ENCODE data around the gene DGCR8. TPM values are rescaled to one million over a fixed set of nuclear protein-coding genes. Genes with fewer than 3 reads are reported as not detected.
A peak's percentile ranks its signal among the peaks of the same experiment; 100 is the strongest.
"Not testable (repeated sequence)": the region's sequence is repeated elsewhere in the genome, so short reads cannot be mapped to it uniquely, and the experiment has no call there.

DGCR8 gene
- total RNA-seq, 1 donor from 2014 or later: 36.6 TPM

DNA sequence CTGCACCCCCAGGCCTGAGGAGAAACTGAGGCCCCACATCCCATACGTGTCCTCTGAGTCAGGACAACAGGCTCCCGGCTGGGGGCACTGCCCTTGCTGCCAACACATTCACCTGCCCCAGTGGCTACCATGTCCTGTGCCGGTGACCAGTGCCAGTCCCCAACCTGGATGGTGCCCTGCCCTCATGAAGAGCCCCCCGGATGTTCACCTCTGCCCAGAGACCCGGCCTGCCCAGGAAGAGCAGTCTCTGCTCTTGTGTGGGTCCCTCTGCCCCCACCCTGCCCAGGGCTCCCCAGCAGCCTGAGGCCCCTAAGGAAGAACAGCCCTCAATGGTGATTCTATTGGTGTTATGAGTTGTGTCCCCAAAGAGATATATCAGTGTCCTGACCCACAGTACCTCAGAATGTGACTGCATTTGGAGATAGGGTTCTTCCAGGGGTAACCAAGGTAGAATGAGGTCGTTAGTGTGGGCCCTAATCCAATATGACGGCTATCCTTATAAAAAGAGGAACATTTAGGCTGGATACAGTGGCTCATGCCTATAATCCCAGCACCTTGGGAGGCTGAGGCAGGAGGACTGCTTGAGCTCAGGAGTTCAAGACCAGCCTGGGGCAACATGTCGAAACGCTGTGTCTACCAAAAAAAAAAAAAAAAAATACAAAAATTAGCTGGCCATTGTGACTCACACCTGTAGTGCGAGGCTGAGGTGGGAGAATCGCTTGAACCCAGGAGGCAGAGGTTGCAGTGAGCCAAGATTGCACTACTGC lies 13.2 kb upstream of the DGCR8 start:
- no peak for DNase-seq (ENCODE audit: low read depth)

DNA sequence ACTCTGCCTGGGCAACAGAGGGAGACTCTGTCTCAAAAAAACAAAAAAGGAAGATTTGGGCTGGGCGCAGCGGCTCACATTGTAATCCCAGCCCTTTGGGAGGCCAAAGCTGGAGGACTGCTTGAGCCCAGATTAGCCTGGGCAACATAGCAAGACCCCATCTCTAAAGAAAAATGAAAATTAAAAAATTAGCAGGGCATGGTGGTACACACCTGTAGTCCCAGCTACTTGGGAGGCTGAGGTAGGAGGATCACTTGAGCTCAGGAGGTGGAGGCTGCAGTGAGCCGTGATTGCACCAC lies 12.7 kb upstream of the DGCR8 start:
- DNase-seq (ENCODE audit: low read depth): not testable (repeated sequence)

- no peak for DNase-seq (ENCODE audit: low read depth)
These were observed 11.4 kb upstream of the DGCR8 start for GRCh38 chr22:20068640-20069039.

DNA sequence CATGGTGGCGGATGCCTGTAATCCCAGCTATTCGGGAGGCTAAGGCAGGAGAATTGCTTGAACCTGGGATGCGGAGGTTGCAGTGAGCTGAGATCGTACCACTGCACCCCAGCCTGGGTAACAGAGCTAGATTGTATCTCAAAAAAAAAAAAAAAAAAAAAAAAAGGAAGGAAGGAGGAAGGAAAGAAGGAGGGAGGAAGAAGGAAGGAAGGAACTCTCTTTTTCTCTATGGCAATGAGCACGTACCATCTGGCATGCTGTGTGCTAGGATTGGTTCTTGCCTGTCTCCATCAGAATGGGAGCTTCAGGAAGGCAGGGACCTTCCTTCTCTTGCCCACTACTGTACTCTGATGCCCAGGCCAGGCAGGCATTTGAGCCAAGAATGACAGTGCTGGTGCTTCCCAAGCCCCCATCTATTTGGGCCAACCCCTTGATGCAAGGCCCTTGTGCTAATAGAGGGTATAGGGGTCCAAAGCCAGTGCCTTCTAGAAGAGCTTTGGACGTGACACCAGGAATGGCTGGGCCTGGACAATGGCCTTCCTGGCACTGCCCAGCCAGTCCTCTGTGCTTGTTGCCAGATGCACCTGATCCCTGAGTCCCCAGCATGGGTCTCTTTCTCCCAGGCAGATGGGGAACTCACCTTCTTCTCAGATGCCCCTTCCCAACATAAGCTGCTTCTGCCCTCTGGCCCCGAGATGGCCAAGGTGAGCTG lies 10.6 kb upstream of the DGCR8 start:
- no peak for DNase-seq (ENCODE audit: low read depth)

DNA sequence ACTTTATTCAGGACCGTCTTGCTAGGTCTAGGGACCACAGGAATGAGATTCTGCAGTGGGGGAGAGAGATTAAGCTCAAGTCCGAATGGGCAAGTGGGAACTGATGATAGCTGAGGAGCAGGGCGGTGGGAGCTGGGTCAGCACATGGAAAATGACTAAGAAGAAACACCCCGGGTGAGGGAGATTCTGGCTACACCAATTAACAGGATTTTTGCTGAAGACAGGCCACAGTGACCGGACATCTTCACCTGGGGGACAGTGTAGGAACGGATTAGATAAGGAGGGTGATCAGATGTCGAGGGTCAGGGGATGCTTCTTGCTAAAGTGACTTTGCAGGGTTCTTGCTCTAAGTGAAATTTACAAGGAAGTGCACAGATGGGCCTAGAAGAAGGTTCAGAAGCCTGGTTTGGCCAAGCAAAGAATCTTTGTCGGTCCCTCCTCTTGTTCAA lies 8.5 kb upstream of the DGCR8 start:
- DNase-seq (ENCODE audit: low read depth): no peak

DNA sequence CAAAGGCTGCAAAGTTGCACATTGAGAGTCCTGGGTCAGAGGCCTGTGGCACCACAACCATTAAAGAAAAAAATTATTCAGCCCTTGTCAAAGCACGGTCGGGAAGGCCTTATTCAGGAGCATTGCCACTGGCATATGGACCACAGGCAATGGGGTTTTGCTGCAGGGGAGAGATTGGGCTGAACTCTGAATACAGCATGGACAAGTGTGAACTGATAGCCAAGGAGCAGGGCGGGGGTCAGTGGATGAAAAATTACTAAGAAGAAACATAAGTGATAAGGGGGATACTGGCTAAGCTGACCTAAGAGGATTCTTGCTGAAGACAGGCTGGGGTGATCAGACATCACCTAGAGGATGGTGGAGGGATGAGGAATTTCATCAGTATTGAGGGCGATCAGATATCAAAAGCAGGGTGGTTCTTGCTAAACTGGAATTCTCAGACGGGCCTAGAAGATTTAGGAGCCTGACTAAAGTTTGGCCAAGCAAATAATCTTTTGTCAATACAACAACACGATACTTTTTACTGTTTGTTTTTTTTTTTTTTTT lies 3.3 kb upstream of the DGCR8 start:
- no peak for DNase-seq (ENCODE audit: low read depth)

GRCh38 chr22:20080445-20080775 lies 369 bp downstream of the DGCR8 start:
- DNase-seq (ENCODE audit: low read depth): no peak

DNA sequence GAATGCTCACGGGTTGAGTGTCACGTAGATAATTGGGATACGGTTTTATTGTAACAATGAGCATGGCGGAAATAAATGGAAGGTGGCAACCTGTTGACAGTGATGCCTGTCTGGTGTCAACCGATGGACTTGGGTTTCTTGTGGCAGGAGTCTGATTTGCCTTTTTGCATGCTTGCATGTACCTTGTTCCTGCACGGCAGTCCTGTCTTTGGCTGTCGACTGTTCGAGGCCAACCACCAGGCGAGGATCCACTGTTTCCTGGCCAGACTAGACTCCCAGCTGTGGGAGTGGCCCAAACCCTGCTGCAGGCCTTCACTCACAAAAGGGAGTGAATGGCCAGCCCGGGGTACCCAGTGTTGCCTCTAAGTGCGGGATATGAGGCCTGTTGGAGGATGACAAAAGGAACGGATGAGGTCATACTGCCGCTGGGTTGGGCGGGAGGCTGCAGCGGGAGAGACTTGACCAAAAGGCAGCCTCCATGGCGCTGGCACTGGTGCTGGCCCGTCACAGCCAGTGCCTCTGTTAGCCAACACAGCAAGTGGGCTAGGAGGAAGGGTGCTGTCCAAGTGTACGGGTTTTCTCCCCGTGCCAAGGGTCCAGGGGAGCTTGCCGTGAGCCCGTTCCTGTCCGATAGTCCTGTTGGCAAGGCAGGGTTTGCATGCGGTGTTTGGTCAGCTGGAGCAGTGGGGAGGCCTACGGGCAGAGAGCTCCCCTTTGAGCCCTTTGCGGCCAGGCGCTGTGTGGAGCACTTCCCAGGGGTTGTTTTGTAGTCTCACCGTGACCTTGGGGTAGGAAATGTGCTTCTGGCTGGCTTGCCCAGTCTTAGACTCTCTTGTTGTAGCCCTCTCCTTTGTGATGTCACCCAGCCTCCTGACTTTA lies 974 bp downstream of the DGCR8 start:
- peak; percentile 30 for DNase-seq (ENCODE audit: low read depth)

DNA sequence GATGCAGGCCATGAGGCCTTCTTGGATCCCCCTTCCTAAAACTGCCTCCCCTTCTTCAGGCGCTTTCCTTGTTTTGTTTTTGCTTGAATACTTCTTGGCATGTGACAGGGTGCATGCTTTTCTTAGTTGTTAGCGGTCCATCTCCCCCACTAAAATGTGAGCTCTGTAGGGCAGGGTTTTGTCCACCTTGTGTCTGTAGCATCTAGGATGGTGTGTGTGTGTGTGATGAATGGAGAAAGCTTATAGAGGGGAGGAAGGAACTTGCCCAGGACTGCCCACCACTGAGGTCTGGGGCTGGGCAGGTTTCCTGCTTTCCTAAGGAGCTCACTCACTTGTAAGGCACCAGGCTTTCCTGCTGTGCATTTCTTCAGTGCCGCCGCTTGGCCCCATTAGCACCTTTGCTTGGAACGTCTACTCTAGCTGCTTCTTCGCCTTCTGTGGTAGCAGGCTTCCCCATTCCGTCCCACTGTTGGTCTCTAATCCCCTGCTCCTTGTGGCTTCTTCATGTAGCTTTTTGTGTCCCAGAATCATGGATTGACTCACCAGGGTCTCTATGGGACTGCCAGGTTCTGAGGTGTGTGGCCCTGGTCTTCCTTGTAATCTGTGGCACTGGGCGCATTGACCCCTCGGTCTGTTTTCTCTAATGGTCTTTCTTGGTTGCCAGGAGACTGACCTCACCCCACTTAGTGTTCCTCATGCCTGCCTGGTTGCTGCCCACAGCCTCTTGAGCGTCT lies 3.3 kb downstream of the DGCR8 start:
- DNase-seq (ENCODE audit: low read depth): no peak

DNA sequence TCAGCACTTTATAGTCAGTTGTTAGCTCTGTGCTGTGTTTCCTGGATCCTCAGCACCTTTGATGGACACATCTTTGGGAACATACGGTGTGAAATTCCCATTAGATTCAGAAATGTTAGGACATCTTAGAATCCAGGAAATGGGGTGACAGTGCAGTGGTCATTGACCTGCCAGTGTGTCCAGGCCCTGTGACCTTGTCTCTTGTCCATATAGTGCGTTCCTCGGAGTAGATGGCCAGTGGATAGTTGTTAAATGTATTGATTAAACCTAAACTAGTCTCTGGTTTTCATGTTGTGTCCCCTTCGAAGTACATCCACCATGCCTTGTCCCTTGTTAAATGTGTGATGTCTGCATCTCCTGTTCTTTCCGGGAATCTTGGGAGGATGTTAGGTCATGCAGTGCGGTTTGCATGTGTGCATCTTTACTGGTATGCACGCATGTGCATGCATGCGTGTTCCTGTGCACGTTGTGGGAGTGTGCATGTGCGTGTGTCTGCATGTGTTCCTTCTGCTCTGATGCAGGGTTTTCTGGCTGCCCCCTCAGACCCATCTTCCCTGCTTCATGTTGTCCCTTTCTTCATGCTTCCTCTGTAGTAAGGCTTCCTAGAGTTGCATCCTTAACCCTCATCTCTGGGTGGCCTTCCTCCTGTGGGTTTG lies 4.0 kb downstream of the DGCR8 start:
- DNase-seq (ENCODE audit: low read depth): no peak

DNA sequence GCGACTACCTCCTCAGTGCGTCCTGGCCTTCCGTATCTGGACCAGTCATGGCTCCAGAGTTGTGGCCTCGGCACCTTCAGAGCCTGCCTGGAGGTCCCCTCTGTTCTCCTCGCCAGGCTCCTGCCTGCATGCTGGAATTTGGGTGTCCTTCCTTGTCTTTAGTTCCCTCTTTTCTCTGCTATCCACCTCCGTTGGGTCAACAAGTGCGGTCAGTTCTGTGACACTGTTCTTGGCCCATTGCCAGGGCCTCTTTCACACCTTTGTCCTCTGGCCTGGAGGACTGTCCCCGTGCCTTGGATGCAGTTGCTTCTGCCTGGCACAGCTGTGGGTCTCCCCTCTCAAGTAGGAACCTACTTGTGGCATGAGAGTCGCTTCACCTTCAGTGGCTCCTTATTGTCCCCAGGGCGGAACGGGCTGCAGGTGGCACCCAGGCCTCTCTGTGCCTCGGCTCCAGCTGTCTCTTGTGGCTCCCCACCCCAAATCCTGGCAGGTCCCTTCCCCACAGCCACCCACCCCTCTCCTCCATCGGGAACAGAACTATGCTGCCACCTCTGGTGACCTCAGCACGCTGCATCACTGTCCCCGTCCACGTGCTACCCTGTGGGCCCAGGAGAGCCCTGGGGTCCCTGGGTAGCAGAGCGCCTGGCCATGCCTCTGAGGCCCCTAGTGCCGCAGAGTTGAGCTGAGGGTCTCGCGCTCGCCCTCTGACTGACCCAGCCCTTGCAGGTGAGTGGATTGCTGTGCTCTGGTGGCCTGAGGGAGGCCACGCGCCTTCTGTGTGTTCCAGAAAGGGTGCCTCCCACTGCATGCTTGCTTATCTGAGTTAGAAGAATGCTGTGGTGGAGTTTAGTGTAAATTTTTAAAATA lies 4.7 kb downstream of the DGCR8 start:
- no peak for DNase-seq (ENCODE audit: low read depth)

DNA sequence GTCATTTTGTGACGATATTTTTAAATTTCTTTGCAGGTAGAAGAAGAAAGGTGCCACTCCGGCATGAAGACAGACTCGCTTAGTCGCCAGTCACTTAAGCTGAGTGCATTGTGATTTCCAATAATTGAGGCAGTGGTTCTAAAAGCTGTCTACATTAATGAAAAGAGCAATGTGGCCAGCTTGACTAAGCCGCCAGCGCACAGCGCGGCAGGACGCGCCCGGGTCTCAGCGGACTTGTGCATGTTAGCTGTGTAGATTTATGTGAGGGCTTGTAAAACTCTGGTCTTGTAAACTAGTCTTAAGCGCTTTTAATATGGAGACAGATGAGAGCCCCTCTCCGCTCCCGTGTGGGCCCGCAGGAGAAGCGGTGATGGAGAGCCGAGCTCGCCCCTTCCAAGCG lies 5.6 kb downstream of the DGCR8 start:
- DNase-seq (ENCODE audit: low read depth): no peak

GRCh38 chr22:20086101-20086599 lies 6.1 kb downstream of the DGCR8 start:
- DNase-seq (ENCODE audit: low read depth): no peak

DNA sequence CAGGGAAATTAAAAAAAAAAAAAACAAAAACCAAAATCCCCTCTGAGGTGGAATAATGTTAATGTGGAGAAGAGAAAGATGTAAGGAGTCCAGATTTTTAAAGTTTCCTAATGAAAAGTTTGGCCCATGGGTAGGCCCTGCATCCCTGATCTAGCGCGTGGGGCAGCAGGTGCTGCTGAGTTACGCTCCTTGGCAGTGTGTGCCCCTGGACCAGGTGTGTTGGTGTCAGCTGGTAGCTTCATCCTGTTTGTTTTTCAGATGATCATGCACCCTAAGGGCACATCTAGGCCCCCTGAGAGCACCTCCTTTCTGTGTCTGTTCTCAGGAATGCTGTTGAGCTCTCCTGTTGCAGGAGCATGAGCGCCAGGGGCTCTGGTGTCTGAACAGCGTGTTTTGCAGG lies 6.7 kb downstream of the DGCR8 start:
- no peak for DNase-seq (ENCODE audit: low read depth)

DNA sequence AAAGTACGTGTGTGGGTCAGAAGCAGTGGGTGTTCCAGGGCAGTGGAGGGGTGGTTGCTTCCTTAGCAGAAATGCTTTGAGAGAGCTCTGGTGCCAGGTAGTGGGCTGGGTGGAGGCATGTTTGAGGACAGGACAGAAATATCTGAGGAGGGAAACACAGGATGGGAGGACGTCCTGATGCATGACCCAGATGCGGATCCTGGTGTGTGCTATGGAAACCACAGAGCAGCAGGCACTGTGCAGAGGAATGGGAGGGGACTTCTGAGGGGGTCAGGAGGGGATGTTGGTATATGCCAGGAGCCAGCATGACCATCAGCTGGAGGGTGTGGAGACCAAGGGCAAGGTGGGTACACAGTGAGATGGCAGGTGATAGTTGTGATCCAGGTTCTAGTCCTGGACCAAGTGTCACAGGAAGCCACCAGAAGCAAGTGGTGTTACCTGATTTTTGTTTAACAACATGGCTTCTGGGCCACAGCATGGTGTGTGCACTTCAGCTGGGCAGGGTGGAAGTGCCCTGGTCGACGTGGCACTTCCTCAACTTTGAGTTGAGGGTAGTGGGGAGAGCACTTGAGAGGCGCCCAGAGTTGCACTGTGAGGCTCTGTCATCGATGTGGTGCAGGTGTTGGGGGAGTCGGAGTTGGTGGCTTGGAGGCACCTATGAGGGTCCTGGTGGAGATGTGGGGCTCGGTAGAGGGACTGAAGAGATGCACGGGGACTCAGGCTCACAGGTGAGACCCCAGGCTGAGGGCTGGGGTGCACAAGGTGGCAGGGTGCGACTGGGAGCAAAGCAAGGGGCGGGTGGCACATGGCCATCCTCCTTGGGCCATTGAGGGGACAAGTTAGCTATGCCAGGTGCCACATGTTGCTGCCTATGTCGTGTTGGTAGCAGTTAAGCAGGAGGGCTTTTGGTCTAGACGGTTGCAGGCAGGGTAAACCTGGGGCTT lies 7.5 kb downstream of the DGCR8 start:
- no peak for DNase-seq (ENCODE audit: low read depth)

DNA sequence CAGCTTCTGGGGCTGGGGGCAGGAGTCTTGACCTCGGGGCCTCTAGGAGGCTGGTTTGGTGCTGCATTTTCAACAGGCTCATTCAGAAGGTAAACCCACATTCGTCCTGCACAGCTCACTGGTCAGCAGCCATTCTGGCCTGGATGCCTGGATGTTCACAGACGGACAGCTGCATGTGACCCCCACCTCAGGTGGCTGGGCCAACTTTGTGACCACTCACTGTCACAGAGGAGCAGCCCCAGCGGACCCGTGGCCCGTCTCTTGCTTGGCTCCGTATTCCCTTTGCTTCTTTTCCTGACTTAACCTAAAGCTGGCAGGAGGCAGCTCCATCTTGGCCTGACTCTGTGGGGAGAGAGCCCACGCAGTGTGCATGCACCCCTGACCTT lies 8.2 kb downstream of the DGCR8 start:
- DNase-seq (ENCODE audit: low read depth): no peak

GRCh38 chr22:20089226-20089976 lies 9.4 kb downstream of the DGCR8 start:
- DNase-seq (ENCODE audit: low read depth): no peak
